Sigmoid colon (tissue), 7 donors: ENCODE results near the gene RBM12. TPM values are rescaled to one million over a fixed set of nuclear protein-coding genes. Genes with fewer than 3 reads are reported as not detected.
"Not testable (repeated sequence)": the region's sequence is repeated elsewhere in the genome, so short reads cannot be mapped to it uniquely, and the experiment has no call there.

ENCODE experiments used
- DNase-seq: peaks from one replicate; pipeline ENCODE4 v3.0.0-alpha.2; 2019
- H3K27ac ChIP-seq, 4 donors: fragments of 200-600 bp; sonication (generic); one replicate each; pipeline ENCODE4 v1.5.1; 2016 to 2019; ENCODE audit warnings: mild to moderate bottlenecking in 1 of 4
- H3K27me3 ChIP-seq, 3 donors: fragments of 200-600 bp; sonication (generic); one replicate each; pipeline ENCODE4 v1.5.1; 2019; ENCODE audit warnings: mild to moderate bottlenecking in 1 of 3
- H3K36me3 ChIP-seq, 4 donors: fragments of 200-600 bp; sonication (generic); one replicate each; pipeline ENCODE4 v1.5.1; 2016 to 2019
- H3K4me1 ChIP-seq, 4 donors: fragments of 200-600 bp; sonication (generic); one replicate each; pipeline ENCODE4 v1.5.1; 2017 to 2019
- H3K4me3 ChIP-seq, 4 donors: fragments of 200-600 bp; sonication (generic); one replicate each; pipeline ENCODE4 v1.5.1; 2017 to 2019; ENCODE audit warnings: mild to moderate bottlenecking in 2 of 4, moderate library complexity in 1 of 4
- H3K9me3 ChIP-seq, 4 donors: fragments of 200-600 bp in 3 of 4; sonication (generic) in 3 of 4; one replicate each; pipeline versions ENCODE4 v1.5.1 to v1.6.1; 2013 to 2019
- CTCF ChIP-seq, 4 experiments: fragments of 450-650 bp in 3 of 4; fragments of 200-600 bp in 1 of 4; IDR thresholded peaks; one replicate each; pipeline ENCODE4 v1.5.1; 2016 to 2019; ENCODE audit warnings: antibody characterized with exemption in 4 of 4, mild to moderate bottlenecking in 3 of 4, moderate library complexity in 2 of 4
- EP300 ChIP-seq, 4 donors: sonication (generic); formaldehyde crosslinking; IDR thresholded peaks; one replicate each; pipeline ENCODE4 v1.6.1; 2017; ENCODE audit warnings: antibody characterized with exemption in 4 of 4
- POLR2A ChIP-seq, 2 donors: fragments of 450-650 bp; IDR thresholded peaks; one replicate each; pipeline ENCODE4 v1.6.1; 2016; ENCODE audit warnings: antibody characterized with exemption in 2 of 2, mild to moderate bottlenecking in 2 of 2, moderate library complexity in 2 of 2
- POLR2AphosphoS5 ChIP-seq, 4 donors: sonication (generic); formaldehyde crosslinking; IDR thresholded peaks; one replicate each; pipeline ENCODE4 v1.6.1; 2017; ENCODE audit warnings: antibody characterized with exemption in 4 of 4
- WGBS, 2 donors: extraction: QIAGEN DNeasy Blood & Tissue Kit; methylation state at CpG; one replicate each; pipeline ENCODE4 v1.1.7; 2013; 5-methylcytosine and 5-hydroxymethylcytosine counted together
- intact Hi-C: fragments of 100-400 bp; cut with DNase I; formaldehyde crosslinking; loops from one replicate; pipeline ENCODE4 v1.15.1; 2023
- polyA plus RNA-seq, 3 donors: library from polyadenylated mRNA; stranded (reverse); fragments of 200-250 nt; gene quantifications; one replicate each; pipeline ENCODE4 v1.2.3, GENCODE V29; 2013
- total RNA-seq, 4 donors: library from RNA; depleted of rRNA; stranded (reverse); fragments of >200 nt; gene quantifications; one replicate each; pipeline ENCODE4 v1.1.0, GENCODE V29; 2016
- donor health status: healthy with polysubstance abuse.
- donor health status: Bipolar disorder and iron deficiency.
- donor health status: healthy.

The RBM12 gene
- total and polyA plus RNA-seq, 7 donors: 10.2 to 26.4 (median 24.6) TPM

- no peaks in the 10 kb centered on the region for H3K27me3 ChIP-seq
- no peaks in the 10 kb centered on the region for H3K9me3 ChIP-seq
- peaks cover 0 to 42% (median 24%) of the 10 kb centered on the region in 4 donors for H3K4me1 ChIP-seq
- intact Hi-C loops: no loop called here
- no peak for DNase-seq
- WGBS, 2 donors: 58 to 74% methylated on average over 6 of the region's 6 CpGs
- TF ChIP-seq POLR2AphosphoS5 (IDR thresholded peaks at IDR 0.05) (no peak), EP300 (IDR thresholded peaks at IDR 0.05) (no peak), CTCF (IDR thresholded peaks at IDR 0.05) (no peak), POLR2A (IDR thresholded peaks at IDR 0.05) (no peak)
- peaks cover 14 to 99% (median 59%) of the 10 kb centered on the region in 4 donors for H3K36me3 ChIP-seq
- H3K4me3 ChIP-seq: no peak overlapping the region
- H3K27ac ChIP-seq: no peak overlapping the region
Observed at GRCh38 chr20:35710884-35711587, 46.3 kb upstream of the RBM12 start.

- peaks cover 12 to 99% (median 58%) of the 10 kb centered on the region in 4 donors for H3K36me3 ChIP-seq
- no peak for DNase-seq
- H3K4me1 ChIP-seq: peaks cover 0 to 42% (median 24%) of the 10 kb centered on the region in 4 donors
- intact Hi-C loops: no loop called here
- H3K27ac ChIP-seq: no peak overlapping the region
- H3K4me3 ChIP-seq: no peak overlapping the region
- no peak for TF ChIP-seq CTCF (IDR thresholded peaks at IDR 0.05)
- TF ChIP-seq POLR2AphosphoS5 (IDR thresholded peaks at IDR 0.05): no peak
- TF ChIP-seq POLR2A (IDR thresholded peaks at IDR 0.05): no peak
- H3K9me3 ChIP-seq: no peaks in the 10 kb centered on the region
- H3K27me3 ChIP-seq: no peaks in the 10 kb centered on the region
Observed at GRCh38 chr20:35710039-35710438, 45.3 kb upstream of the RBM12 start.

- no peaks in the 10 kb centered on the region for H3K27me3 ChIP-seq
- H3K27ac ChIP-seq: no peak overlapping the region
- no peak overlapping the region for H3K4me3 ChIP-seq
- peaks cover 0 to 42% (median 24%) of the 10 kb centered on the region in 4 donors for H3K4me1 ChIP-seq
- TF ChIP-seq POLR2A (IDR thresholded peaks at IDR 0.05) (no peak), CTCF (IDR thresholded peaks at IDR 0.05) (no peak), POLR2AphosphoS5 (IDR thresholded peaks at IDR 0.05) (no peak), EP300 (IDR thresholded peaks at IDR 0.05) (no peak)
- WGBS, 2 donors: 90 to 94% methylated on average over 1 of the region's 1 CpG
- no peaks in the 10 kb centered on the region for H3K9me3 ChIP-seq
- peaks cover 19 to 99% (median 61%) of the 10 kb centered on the region in 4 donors for H3K36me3 ChIP-seq
- intact Hi-C loops: loop anchor here (10.0 kb wide), 1 partner anchor 176 kb away; no protein-coding TSS in a partner anchor
- no peak for DNase-seq
Observed at GRCh38 chr20:35709259-35709658, 44.6 kb upstream of the RBM12 start.

GRCh38 chr20:35708502-35708901, 43.8 kb upstream of the RBM12 start:
- intact Hi-C loops: loop anchor here (10.0 kb wide), 1 partner anchor 176 kb away; no protein-coding TSS in a partner anchor
- peaks cover 0 to 42% (median 24%) of the 10 kb centered on the region in 4 donors for H3K4me1 ChIP-seq

GRCh38 chr20:35706591-35707529, 42.2 kb upstream of the RBM12 start:
- DNase-seq, H3K4me3 ChIP-seq, H3K27ac ChIP-seq, H3K9me3 ChIP-seq, H3K27me3 ChIP-seq: not testable (repeated sequence)
- WGBS, 2 donors: 93 to 95% methylated on average over 17 of the region's 17 CpGs
- intact Hi-C loops: loop anchor here (10.0 kb wide), 1 partner anchor 178 kb away; no protein-coding TSS in a partner anchor
- peaks cover 29 to 99% (median 58%) of the 10 kb centered on the region in 4 donors for H3K36me3 ChIP-seq
- peaks cover 0 to 40% (median 23%) of the 10 kb centered on the region in 4 donors for H3K4me1 ChIP-seq

More at GRCh38 chr20:35708502-35708901, 43.8 kb upstream of the RBM12 start:
- Histone ChIP-seq H3K27me3 (no peaks in the 10 kb centered on the region), H3K4me3 (no peak overlapping the region), H3K36me3 (peaks cover 23 to 99% (median 64%) of the 10 kb centered on the region in 4 donors), H3K27ac (no peak overlapping the region), H3K9me3 (no peaks in the 10 kb centered on the region)
- 59 to 65% methylated on average over 1 of the region's 1 CpG for WGBS, 2 donors
- no peak for DNase-seq
- TF ChIP-seq POLR2A (IDR thresholded peaks at IDR 0.05): no peak
- no peak for TF ChIP-seq POLR2AphosphoS5 (IDR thresholded peaks at IDR 0.05)
- TF ChIP-seq EP300 (IDR thresholded peaks at IDR 0.05): no peak
- no peak for TF ChIP-seq CTCF (IDR thresholded peaks at IDR 0.05)

- not testable (repeated sequence) for H3K9me3 ChIP-seq, H3K27ac ChIP-seq, DNase-seq, H3K4me3 ChIP-seq, H3K27me3 ChIP-seq
- 92 to 94% methylated on average over 11 of the region's 11 CpGs for WGBS, 2 donors
- intact Hi-C loops: loop anchor here (10.0 kb wide), 1 partner anchor 179 kb away; no protein-coding TSS in a partner anchor
- peaks cover 29 to 95% (median 49%) of the 10 kb centered on the region in 4 donors for H3K36me3 ChIP-seq
- peaks cover 0 to 30% (median 14%) of the 10 kb centered on the region in 4 donors for H3K4me1 ChIP-seq
Observed at GRCh38 chr20:35705894-35706293, 41.2 kb upstream of the RBM12 start.
